WTC11 (cell line): Measurements from ENCODE around the gene DNAJB8. TPM values are rescaled to one million over a fixed set of nuclear protein-coding genes. Genes with fewer than 3 reads are reported as not detected.

Experiments used
- ATAC-seq: fragments of 200-7000 bp; cut with Tn5 transposase; 2 replicates; pipeline ENCODE4 v1.10.0; 2021; ENCODE audit warnings: mild to moderate bottlenecking, moderate library complexity
- CTCF ChIA-PET: fragments of 300-600 bp; sonication (Branson Sonifier 250); formaldehyde crosslinking; loops from one replicate; lab custom pipeline; 2021; ENCODE audit warnings: antibody characterized with exemption; lab: Charles Lee
- POLR2A ChIA-PET: fragments of 350-600 bp; sonication (Branson Sonifier 250); formaldehyde crosslinking; loops from one replicate; lab custom pipeline; 2021; ENCODE audit warnings: antibody characterized with exemption; lab: Charles Lee
- DNase-seq: peaks from one replicate; pipeline ENCODE4 v3.0.0; 2021; ENCODE audit warnings: low spot score
- H3K27ac Mint-ChIP-seq: 2 replicates; pipeline ENCODE4 v1.8.0; 2021; ENCODE audit warnings: mixed read lengths
- H3K27me3 Mint-ChIP-seq: 2 replicates; pipeline ENCODE4 v1.8.0; 2021; ENCODE audit warnings: low read depth, mild to moderate bottlenecking, moderate library complexity, mixed read lengths
- H3K36me3 Mint-ChIP-seq: 2 replicates; pipeline ENCODE4 v1.8.0; 2021; ENCODE audit warnings: mixed read lengths
- H3K4me1 Mint-ChIP-seq: 2 replicates; pipeline ENCODE4 v1.8.0; 2022; ENCODE audit warnings: mixed read lengths
- H3K4me3 Mint-ChIP-seq: 2 replicates; pipeline ENCODE4 v1.8.0; 2021; ENCODE audit warnings: mild to moderate bottlenecking, moderate library complexity, mixed read lengths
- H3K9me3 Mint-ChIP-seq: 2 replicates; pipeline ENCODE4 v1.8.0; 2021; ENCODE audit warnings: mixed read lengths
- CDX4 ChIP-seq: fragments of 250-450 bp; sonication (Bioruptor Pico); IDR thresholded peaks from 2 replicates; pipeline ENCODE4 v1.9.0; 2021; ENCODE audit warnings: moderate library complexity, mild to moderate bottlenecking, inconsistent platforms, borderline replicate concordance
- FOXK1 ChIP-seq: sonication (generic); formaldehyde crosslinking; IDR thresholded peaks from 2 replicates; pipeline ENCODE4 v1.8.0; 2022; ENCODE audit warnings: mild to moderate bottlenecking, moderate library complexity, missing genetic modification reagents
- GRHL2 ChIP-seq: fragments of 250-450 bp; sonication (Bioruptor Pico); IDR thresholded peaks from 2 replicates; pipeline ENCODE4 v1.8.0; 2022; ENCODE audit warnings: mild to moderate bottlenecking, moderate library complexity; ENCODE audit not compliant: insufficient replicate concordance, severe bottlenecking
- IRF2 ChIP-seq: sonication (generic); formaldehyde crosslinking; IDR thresholded peaks from 2 replicates; pipeline ENCODE4 v1.8.0; 2022; ENCODE audit warnings: low read depth, missing genetic modification reagents, borderline replicate concordance
- NFE2L1 ChIP-seq: sonication (generic); formaldehyde crosslinking; IDR thresholded peaks from 2 replicates; pipeline ENCODE4 v1.8.1; 2023; ENCODE audit warnings: missing genetic modification reagents
- SOX15 ChIP-seq: fragments of 250-450 bp; sonication (Bioruptor Pico); IDR thresholded peaks from 2 replicates; pipeline ENCODE4 v1.9.0; 2021; ENCODE audit warnings: mild to moderate bottlenecking
- SP1 ChIP-seq: sonication (generic); formaldehyde crosslinking; conservative IDR thresholded peaks from 2 replicates; pipeline ENCODE4 v1.8.1; 2022; ENCODE audit warnings: missing genetic modification reagents
- TCF7 ChIP-seq: sonication (generic); formaldehyde crosslinking; IDR thresholded peaks from 2 replicates; pipeline ENCODE4 v1.8.0; 2022; ENCODE audit warnings: mild to moderate bottlenecking, low read depth, missing genetic modification reagents, moderate library complexity
- ZNF317 ChIP-seq: sonication (generic); formaldehyde crosslinking; IDR thresholded peaks from 2 replicates; pipeline ENCODE4 v1.8.1; 2023; ENCODE audit warnings: low read depth, mild to moderate bottlenecking, moderate library complexity, missing genetic modification reagents, borderline replicate concordance
- ZNF396 ChIP-seq: fragments of 250-450 bp; sonication (Bioruptor Pico); IDR thresholded peaks from 2 replicates; pipeline ENCODE4 v1.8.0; 2021; ENCODE audit warnings: mild to moderate bottlenecking, moderate library complexity, borderline replicate concordance
- ZNF423 ChIP-seq: fragments of 250-450 bp; sonication (Bioruptor Pico); IDR thresholded peaks from 2 replicates; pipeline ENCODE4 v2.1.2; 2022; ENCODE audit warnings: mild to moderate bottlenecking, moderate library complexity
- total RNA-seq: library from RNA; stranded (reverse); gene quantifications from 3 replicates; pipeline ENCODE4 v1.2.3, GENCODE V29; 2021
- TF ChIP-seq, protein P1 (sequence below): sonication (generic); formaldehyde crosslinking; IDR thresholded peaks from 2 replicates; pipeline ENCODE4 v1.8.1; 2023; ENCODE audit warnings: mild to moderate bottlenecking, missing genetic modification reagents
- TF ChIP-seq, protein P2 (sequence below): sonication (generic); formaldehyde crosslinking; conservative IDR thresholded peaks from 2 replicates; pipeline ENCODE4 v1.8.1; 2022; ENCODE audit warnings: mild to moderate bottlenecking, missing genetic modification reagents
- TF ChIP-seq, protein P3 (sequence below): sonication (generic); formaldehyde crosslinking; IDR thresholded peaks from 2 replicates; pipeline ENCODE4 v1.8.1; 2023; ENCODE audit warnings: mild to moderate bottlenecking, missing genetic modification reagents, moderate library complexity
- TF ChIP-seq, protein P4 (sequence below): fragments of 250-450 bp; sonication (Bioruptor Pico); IDR thresholded peaks from 2 replicates; pipeline ENCODE4 v1.8.0; 2021; ENCODE audit warnings: mild to moderate bottlenecking
- TF ChIP-seq, protein P5 (sequence below): sonication (generic); formaldehyde crosslinking; IDR thresholded peaks from 2 replicates; pipeline ENCODE4 v1.8.1; 2022; ENCODE audit warnings: mild to moderate bottlenecking, moderate library complexity, missing genetic modification reagents
- TF ChIP-seq, protein P6 (sequence below): sonication (generic); formaldehyde crosslinking; conservative IDR thresholded peaks from 2 replicates; pipeline ENCODE4 v1.8.1; 2023; ENCODE audit warnings: mild to moderate bottlenecking, low read depth, missing genetic modification reagents, moderate library complexity

The DNAJB8 gene
- total RNA-seq, 1 experiment from 2014 or later, result not detected

GRCh38 chr3:128421966-128422365 lies 44.7 kb downstream of the DNAJB8 start:
- Mint-ChIP-seq H3K9me3 (peaks cover 5% of the 10 kb centered on the region), H3K36me3 (no peaks in the 10 kb centered on the region), H3K4me3 (no peak overlapping the region), H3K27me3 (peaks cover 20% of the 10 kb centered on the region), H3K4me1 (peaks cover 5% of the 10 kb centered on the region), H3K27ac (no peak overlapping the region)
- ChIA-PET POLR2A (no interaction called here), CTCF (interaction anchor here (0.7 to 1.5 kb wide), 3 partner anchors 16 to 61 kb away, joined by 3 to 6 read pairs (median 4); no protein-coding TSS in a partner anchor)
- ATAC-seq, result no peak
- TF ChIP-seq, protein P1, sequence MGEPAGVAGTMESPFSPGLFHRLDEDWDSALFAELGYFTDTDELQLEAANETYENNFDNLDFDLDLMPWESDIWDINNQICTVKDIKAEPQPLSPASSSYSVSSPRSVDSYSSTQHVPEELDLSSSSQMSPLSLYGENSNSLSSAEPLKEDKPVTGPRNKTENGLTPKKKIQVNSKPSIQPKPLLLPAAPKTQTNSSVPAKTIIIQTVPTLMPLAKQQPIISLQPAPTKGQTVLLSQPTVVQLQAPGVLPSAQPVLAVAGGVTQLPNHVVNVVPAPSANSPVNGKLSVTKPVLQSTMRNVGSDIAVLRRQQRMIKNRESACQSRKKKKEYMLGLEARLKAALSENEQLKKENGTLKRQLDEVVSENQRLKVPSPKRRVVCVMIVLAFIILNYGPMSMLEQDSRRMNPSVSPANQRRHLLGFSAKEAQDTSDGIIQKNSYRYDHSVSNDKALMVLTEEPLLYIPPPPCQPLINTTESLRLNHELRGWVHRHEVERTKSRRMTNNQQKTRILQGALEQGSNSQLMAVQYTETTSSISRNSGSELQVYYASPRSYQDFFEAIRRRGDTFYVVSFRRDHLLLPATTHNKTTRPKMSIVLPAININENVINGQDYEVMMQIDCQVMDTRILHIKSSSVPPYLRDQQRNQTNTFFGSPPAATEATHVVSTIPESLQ (CRISPR knock-in tag), result no peak
- DNase-seq, result no peak

- no peak overlapping the region for H3K4me3 Mint-ChIP-seq
- DNase-seq (no peak), ATAC-seq (no peak)
- peaks cover 5% of the 10 kb centered on the region for H3K9me3 Mint-ChIP-seq
- H3K27me3 Mint-ChIP-seq, result peaks cover 15% of the 10 kb centered on the region
- no peaks in the 10 kb centered on the region for H3K36me3 Mint-ChIP-seq
- POLR2A ChIA-PET, result no interaction called here
- TF ChIP-seq, protein P2, sequence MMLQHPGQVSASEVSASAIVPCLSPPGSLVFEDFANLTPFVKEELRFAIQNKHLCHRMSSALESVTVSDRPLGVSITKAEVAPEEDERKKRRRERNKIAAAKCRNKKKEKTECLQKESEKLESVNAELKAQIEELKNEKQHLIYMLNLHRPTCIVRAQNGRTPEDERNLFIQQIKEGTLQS, result no peak
- TF ChIP-seq CDX4 (CRISPR knock-in tag) (no peak), ZNF423 (CRISPR knock-in tag) (no peak), SP1 (CRISPR knock-in tag) (no peak), IRF2 (CRISPR knock-in tag) (no peak), SOX15 (CRISPR knock-in tag) (no peak), TCF7 (CRISPR knock-in tag) (no peak), ZNF317 (CRISPR knock-in tag) (no peak)
- TF ChIP-seq, protein P3, sequence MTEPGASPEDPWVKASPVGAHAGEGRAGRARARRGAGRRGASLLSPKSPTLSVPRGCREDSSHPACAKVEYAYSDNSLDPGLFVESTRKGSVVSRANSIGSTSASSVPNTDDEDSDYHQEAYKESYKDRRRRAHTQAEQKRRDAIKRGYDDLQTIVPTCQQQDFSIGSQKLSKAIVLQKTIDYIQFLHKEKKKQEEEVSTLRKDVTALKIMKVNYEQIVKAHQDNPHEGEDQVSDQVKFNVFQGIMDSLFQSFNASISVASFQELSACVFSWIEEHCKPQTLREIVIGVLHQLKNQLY (CRISPR knock-in tag), result no peak
- TF ChIP-seq, protein P4, sequence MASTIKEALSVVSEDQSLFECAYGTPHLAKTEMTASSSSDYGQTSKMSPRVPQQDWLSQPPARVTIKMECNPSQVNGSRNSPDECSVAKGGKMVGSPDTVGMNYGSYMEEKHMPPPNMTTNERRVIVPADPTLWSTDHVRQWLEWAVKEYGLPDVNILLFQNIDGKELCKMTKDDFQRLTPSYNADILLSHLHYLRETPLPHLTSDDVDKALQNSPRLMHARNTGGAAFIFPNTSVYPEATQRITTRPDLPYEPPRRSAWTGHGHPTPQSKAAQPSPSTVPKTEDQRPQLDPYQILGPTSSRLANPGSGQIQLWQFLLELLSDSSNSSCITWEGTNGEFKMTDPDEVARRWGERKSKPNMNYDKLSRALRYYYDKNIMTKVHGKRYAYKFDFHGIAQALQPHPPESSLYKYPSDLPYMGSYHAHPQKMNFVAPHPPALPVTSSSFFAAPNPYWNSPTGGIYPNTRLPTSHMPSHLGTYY (CRISPR knock-in tag), result no peak
- TF ChIP-seq, protein P5, sequence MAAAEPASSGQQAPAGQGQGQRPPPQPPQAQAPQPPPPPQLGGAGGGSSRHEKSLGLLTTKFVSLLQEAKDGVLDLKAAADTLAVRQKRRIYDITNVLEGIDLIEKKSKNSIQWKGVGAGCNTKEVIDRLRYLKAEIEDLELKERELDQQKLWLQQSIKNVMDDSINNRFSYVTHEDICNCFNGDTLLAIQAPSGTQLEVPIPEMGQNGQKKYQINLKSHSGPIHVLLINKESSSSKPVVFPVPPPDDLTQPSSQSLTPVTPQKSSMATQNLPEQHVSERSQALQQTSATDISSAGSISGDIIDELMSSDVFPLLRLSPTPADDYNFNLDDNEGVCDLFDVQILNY, result no peak
- H3K27ac Mint-ChIP-seq, result no peak overlapping the region
- H3K4me1 Mint-ChIP-seq, result peaks cover 4% of the 10 kb centered on the region
- CTCF ChIA-PET, result interaction anchor here (0.7 to 1.5 kb wide), 3 partner anchors 17 to 62 kb away, joined by 3 to 6 read pairs (median 4); no protein-coding TSS in a partner anchor
These were observed 45.3 kb downstream of the DNAJB8 start for GRCh38 chr3:128421439-128421836.

- Mint-ChIP-seq H3K4me3 (no peak overlapping the region), H3K36me3 (no peaks in the 10 kb centered on the region), H3K4me1 (peaks cover 4% of the 10 kb centered on the region), H3K27ac (no peak overlapping the region), H3K27me3 (peaks cover 15% of the 10 kb centered on the region), H3K9me3 (peaks cover 5% of the 10 kb centered on the region)
- no peak for TF ChIP-seq NFE2L1 (CRISPR knock-in tag)
- no peak for TF ChIP-seq GRHL2 (CRISPR knock-in tag)
- TF ChIP-seq ZNF423 (CRISPR knock-in tag), result no peak
- TF ChIP-seq ZNF396 (CRISPR knock-in tag), result no peak
- TF ChIP-seq, protein P2, result no peak
- TF ChIP-seq, protein P6, sequence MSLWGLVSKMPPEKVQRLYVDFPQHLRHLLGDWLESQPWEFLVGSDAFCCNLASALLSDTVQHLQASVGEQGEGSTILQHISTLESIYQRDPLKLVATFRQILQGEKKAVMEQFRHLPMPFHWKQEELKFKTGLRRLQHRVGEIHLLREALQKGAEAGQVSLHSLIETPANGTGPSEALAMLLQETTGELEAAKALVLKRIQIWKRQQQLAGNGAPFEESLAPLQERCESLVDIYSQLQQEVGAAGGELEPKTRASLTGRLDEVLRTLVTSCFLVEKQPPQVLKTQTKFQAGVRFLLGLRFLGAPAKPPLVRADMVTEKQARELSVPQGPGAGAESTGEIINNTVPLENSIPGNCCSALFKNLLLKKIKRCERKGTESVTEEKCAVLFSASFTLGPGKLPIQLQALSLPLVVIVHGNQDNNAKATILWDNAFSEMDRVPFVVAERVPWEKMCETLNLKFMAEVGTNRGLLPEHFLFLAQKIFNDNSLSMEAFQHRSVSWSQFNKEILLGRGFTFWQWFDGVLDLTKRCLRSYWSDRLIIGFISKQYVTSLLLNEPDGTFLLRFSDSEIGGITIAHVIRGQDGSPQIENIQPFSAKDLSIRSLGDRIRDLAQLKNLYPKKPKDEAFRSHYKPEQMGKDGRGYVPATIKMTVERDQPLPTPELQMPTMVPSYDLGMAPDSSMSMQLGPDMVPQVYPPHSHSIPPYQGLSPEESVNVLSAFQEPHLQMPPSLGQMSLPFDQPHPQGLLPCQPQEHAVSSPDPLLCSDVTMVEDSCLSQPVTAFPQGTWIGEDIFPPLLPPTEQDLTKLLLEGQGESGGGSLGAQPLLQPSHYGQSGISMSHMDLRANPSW (CRISPR knock-in tag), result no peak
- TF ChIP-seq FOXK1 (CRISPR knock-in tag), result no peak
- DNase-seq (no peak), ATAC-seq (no peak)
- POLR2A ChIA-PET, result no interaction called here
- CTCF ChIA-PET, result interaction anchor here (1.4 to 1.5 kb wide), 2 partner anchors 61 to 63 kb away, joined by 4 to 6 read pairs; no protein-coding TSS in a partner anchor
These were observed 45.8 kb downstream of the DNAJB8 start for GRCh38 chr3:128420720-128421438.
